Activated CD4-positive, alpha-beta T cell treated with anti-CD3 and anti-CD28 coated beads, Interleukin-10, Interleukin-2, amounts not matched to agents 100 ng/mL and 50 ng/mL, durations not matched to agents 16 hours and 8 hours (primary cell): ENCODE data around the gene ZNF791.
"Not testable (repeated sequence)": the region's sequence is repeated elsewhere in the genome, so short reads cannot be mapped to it uniquely, and the experiment has no call there.

Source experiments
- DNase-seq: peaks from one replicate; pipeline ENCODE4 v3.0.0-alpha.2; 2020

ZNF791 gene

DNA sequence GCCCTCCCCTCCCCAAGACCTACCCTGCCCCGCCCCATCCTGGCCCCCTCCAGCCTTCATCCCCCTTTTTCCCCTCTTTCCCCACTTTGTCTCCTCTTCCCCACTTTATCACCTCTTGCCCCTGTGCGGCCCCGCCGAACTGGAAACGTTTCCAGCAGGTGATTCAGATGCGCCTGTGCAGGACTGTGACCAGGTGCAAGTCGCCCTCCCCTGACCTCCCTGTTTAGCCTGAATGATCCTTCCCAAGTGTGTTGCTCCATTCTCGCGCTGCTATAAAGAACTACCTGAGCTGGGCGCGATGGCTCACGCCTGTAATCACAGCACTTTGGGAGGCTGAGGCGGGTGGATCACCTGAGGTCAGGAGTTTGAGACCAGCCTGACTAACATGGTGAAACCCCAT is 25.9 kb downstream of the ZNF791 start:
- no peak for DNase-seq

DNA sequence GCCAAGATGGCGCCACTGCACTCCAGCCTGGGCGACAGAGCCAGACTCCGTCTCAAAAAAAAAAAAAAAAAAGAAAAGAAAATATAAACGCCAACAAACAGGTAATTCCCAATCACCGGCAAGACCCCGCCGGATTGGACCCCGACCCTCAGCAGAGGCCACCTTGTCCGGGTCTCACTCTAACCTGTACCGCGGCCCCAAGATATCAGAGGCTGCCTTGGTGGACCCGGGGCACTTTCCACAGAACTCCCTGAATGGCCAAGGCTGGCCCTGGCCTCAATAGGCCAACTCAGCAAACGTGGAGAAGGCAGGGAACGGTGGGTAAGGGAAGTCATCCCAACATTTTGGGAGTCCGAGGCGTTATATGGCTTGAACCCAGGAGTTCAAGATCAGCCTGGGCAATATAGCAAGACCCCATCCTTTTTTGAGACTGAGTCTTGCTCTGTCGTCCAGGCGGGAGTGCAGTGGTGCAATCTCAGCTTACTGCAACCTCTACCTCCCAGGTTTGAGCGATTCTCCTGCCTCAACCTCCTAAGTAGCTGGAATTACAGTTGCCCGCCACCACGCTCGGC is 28.0 kb downstream of the ZNF791 start:
- DNase-seq = no peak

DNA sequence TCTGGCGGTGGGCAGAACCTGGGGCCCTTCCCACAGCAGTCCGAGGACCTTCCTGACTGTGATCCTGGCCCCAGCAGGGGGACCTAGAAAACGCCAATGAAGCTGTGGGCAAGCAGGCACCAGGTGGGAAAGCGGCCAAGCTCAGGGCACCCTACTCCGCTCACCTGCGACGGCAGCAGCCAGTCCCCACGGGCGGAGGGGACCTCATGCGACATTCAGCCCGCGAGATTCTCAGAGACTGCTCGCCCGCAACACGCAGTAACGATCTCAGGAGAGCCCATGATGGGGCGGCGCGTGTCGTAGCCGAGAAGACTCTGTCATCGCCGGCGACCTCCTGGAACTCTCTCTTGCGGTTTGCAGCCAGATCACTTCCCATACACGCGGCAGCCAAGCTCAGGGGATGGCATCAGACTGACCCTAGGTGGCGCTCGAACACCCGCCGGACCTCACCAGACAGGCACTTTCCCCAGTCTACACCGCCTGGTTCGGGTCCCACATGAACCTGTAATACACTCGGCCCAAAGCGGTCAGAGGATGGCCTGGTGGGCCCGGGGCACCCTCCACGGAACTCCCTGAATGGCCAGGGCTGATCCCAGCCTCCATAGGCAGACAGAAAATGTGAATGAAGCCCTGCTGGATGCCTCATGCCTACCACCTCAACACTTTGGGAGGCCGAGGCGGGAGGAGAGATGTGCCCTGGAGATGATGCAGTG is 29.3 kb downstream of the ZNF791 start:
- DNase-seq = peak; percentile 90

DNA sequence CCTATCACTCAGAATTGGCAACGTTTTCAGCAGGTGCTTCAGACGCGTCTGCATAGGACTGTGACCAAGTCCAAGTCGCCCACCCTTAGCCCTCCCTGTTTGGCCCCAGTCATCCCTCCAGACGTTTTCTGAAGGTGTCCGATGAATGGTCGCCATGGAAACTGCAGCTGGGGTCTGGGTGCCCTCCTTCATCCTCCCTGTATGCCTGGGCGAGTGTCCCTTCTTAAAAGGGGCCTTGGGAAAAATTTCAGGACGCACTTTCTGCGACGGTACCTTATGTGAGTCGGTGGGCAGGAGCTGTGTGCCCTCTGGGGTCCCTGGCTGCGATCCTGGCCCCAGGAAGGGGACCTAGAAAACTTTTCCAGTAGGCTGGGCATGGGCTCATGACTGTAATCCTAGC is 30.7 kb downstream of the ZNF791 start:
- no peak for DNase-seq

DNA sequence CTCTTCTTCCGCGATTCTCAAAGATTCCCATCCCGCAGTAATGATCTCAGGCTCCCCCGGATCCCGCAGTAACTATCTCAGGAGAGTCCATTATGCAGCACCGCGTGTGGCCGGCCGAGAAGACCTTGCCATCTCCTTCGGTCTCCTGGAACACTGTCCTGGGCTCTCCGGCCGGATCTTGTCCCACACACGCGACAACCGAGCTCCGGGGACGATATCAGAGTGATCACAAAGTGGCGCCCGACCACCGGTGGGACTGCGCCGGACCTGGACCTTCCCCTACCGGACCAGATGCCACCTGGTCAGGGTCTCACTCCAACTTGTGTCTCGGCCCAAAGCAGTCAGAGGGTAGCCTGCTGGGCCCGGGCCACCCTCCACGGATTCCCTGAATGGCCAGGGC is 31.8 kb downstream of the ZNF791 start:
- DNase-seq = no peak

DNA sequence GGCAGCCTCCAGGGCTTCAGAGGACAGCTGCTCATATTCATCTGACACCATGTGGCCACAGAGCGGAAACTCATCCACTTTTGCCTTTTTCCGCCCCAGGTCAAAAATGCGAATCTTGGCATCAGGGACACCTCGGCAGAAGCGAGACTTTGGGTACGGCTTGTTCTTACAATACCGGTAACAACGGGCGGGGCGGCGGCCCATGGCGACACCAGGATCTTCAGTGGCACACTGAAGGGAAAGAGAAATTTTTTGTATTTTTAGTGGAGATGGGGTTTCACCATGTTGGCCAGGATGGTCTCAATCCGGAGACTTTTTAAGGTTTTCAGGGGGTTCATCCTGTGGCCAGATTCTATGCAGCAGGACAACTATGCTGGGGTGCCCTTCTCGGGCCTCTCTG is 33.0 kb downstream of the ZNF791 start:
- not testable (repeated sequence) for DNase-seq

DNA sequence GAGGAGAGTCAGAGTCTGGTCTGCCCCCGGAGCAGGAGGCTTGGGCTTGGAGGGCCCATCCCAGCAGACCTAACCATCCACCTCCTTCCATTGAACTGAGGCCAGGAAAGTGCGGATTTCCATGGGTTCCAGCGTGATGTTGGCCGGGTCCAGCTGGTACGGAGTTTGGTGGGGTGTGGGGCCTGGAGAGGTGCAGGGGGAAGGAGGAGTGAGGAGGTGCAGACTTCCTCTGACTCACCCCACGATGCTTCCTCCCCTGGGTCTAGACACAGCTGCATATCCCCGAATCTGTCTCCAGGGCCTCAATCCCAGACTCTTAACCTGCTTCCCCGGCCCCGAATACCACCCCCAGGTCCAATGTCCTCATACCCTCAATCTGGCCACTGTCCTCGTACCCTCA is 35.8 kb downstream of the ZNF791 start:
- no peak for DNase-seq

DNA sequence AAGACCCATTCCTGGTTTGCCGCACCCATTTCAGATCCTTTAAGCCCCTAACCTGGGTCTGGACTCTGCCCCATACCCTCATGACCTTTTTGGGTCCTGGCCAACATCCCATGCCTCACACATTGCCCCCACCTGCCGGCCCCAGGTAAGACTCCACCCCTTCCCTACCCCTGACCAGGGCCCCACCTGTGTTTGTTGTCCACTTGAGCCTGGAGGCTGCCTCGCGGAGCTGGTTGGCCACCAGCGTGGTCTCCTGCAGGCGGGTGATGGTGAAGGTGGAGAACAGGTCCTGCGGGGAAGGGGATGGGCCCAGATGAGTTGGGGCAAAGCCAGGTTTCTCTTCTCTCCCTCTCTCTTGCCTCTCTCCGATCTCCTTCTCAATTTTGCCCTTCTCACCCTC is 36.3 kb downstream of the ZNF791 start:
- DNase-seq = no peak

DNA sequence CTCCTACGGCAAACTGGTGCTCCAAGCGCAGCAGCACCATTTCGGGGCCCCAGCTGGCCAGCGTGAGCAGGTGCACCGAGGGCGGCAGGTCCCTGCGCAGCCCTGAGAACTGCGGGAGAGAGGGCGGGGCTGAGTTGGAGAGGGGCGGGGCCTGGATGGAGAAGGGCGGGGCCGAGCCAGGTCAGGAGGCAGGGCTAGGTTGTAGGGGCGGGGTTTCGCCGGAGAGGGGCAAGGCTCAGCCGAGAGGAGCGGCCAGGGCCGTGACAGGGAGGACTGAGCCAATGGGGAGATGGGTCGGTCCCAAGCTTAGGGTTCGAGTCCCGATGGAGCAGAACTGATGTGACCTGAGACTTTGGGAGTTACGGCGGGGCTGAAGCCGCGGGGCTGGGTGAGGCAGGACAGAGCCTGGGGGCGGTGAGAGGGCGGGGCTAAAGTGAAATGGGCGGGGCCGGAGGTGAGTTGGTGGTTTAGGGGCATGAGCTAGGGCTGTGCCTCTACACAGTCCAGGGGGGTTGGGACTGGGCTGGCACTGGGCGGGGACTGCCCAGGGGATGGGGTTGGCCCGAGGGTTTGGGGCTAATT is 36.9 kb downstream of the ZNF791 start:
- DNase-seq = peak; percentile 34

DNA sequence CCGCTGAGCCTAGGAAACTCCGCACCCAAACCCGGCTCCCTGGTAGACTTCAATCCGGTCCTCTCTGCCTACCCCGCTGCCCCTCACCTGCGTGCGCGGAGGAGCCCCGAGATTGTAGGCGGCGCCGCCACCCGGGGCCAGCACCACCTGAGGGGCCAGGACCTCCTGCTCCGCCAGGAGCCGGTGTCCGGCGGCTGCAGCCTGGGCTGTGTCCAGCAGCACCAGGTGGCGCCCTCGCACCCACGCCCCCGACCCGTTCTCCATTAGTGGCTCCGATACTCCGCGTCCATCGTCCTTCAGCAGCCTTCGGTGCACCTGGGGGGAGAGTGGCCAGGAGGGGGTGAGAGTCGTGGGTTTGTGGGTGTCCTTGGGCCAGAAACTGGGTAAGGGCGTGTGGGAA is 37.4 kb downstream of the ZNF791 start:
- DNase-seq = no peak

DNA sequence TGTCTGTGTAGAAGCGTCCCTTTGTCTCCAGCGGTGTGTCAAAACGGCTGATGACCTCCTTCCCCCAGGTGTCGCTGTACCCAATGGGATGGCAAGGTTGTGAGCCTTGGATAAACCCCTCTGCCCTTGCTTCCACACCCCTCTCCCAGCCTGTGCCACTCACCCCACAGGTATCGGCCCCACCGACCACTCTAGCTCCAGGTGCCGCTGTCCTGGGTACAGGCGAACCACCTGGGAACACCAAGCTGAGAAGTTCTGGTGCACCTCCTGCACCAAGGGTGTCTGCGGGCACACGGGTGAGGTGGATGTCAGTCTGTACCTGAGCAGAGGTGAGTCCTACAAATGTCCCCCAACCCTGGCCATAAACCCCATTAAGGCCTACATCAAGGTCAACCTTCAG is 39.2 kb downstream of the ZNF791 start:
- DNase-seq = no peak

DNA sequence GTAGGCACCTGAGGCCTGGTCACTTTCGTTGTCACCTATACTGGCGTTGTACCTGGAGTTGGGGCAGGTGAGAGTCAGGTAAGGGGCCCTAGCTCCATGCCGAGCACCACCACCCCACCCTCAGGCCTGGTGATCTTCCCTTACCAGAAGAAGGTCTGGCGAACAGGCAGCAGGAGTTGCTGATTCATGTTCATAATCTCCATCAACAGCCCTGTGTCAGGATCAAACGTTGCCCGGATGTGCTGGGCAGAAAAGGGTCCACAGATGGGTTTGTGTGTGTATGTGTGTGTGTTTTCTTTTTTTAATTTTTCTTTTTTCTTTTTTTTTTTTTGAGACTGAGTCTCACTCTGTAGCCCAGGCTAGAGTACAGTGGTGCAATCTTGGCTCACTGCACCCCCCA is 41.5 kb downstream of the ZNF791 start:
- no peak for DNase-seq

DNA sequence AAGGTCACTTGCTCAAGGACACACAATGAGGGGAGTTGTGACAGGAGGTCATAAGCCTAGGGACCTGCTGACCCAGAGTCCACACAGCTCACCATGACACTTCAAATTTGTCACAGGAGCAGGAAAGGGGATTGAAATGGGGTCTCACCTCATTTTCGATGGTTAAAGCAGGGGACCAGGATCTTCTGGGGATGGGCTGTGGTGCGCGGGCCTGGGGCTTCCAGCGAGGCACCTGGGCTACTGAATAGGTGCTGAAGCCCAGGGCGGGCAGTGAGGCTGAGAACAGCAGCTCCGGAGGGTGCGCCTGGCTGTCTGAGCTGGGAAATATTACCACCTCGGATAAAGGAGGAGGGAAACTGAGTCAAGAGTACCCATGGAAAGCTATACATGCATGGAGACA is 44.8 kb downstream of the ZNF791 start:
- DNase-seq = no peak

DNA sequence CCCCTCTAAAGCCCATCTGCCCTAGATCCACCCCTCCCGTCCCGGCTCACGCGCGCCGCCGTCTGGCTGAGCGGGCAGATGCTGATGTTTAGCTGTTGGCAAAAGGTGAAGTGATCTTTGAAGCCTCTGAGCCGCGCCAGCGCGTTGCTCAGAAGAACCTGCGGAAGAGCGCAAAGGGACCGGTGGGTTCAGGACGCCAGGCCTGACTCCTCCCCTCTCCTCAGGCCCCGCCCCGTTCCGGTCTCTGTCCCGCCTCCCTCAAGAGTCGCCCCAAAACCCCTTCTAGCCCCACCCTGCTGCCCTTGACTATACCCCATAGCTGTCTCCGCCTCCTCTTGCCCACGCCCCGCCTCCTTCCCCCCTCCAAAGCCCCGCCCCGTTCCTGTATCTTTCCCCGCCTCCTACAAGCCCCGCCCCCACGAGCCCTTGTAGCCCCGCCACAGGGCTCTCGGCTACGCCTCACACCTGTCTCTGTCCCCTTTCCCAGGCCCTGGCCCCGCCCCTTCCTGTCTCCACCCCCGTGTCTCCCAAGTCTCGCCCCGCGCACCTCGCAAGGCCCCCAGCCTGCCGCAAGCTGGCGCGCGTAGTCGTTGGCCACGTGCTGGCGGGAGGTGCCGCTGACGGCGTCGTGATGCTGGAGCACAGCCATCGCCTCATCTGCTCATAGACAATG is 46.3 kb downstream of the ZNF791 start:
- peak; percentile 25 for DNase-seq

DNA sequence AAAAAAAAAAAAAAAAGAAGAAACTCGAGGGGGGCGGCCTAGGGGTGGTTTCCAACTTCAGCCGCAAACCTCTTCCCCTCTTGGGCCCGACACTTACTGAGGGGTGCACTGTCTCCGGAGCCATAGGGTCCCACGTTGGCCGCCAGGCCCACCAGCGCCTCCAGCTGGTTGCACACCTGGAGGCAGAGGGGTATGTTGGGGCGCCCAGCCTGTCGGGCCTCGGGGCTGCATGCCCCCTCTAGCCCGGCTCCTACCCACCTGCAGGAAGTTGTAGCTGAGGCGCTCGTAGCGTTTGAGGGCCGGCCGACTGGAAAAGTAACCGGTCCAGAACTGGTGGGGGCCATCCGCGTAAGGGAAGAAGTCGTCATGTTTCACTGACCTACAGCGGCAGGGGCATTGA is 47.2 kb downstream of the ZNF791 start:
- DNase-seq = no peak

DNA sequence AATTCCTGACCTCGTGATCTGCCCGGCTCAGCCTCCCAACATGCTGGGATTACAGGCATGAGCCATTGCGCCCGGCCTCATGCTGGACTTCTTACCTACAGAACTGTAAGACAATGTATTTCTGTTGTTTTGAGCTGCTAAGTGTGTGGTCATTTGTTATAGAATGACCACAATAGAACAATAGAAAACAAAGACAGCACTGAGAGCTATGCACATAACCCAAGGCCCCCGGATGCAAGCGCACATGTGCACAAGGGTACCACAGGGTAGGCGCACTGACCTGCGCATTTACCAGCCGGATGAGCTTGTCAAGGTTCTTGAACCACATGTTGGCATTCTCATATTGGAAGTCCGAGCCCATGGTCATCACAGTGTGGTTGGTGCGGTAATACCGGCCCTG is 50.3 kb downstream of the ZNF791 start:
- DNase-seq = no peak

DNA sequence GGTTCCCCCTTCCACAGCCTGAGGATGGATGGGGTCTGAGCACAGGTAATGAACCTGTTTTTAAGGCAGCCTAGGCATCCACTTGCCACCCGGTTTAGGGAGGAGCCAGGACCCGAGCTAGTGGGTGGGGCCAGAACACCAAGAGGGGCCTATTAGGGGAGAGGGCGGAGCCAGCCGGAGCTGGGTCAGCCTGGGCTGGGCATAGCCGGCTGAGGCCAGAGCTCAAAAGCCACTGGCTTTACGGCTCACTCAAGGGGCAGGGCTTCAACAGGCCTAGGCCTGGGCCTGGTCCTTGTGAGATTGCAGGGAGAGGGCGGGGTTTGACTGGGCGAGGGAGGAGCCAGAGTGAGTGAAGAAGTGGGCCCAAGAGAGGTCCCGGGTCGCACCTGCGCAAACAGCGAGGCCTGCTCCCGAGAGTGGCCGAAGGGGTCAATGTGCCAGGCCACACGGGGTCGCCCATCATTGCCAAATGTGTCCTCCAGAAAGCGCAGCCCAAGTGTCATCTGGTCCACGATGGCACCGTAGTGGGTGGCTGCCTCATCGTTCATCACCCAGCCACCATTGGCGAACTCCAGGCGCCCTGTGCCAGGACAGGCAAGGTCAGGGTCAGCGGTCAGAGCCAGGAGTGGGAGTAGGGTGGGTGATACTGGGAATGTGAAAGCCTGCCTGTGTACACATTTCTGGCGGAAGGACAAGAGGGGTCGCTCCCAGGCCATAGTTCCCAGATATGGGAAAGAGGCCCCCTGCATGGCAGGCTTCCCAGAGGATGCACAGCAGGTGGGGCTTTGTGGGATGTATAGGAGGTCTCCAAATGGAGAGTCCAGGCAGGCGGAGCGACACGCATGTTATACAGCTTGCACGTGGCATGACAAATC is 53.9 kb downstream of the ZNF791 start:
- DNase-seq = peak; percentile 28

DNA sequence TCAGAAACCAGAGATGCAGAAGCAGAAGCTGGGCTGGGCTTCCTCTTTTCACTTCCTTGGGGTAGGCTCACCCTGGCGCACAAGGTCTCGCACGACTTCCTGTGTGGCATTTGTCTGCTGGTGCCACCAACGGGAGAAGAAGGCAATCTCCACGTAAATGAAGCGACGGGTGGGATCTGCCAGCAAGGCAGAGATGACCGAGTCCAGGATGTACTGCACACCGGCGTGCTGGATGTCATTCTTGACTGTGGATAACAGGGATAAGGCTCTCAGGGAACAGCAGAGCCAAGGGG is 54.5 kb downstream of the ZNF791 start:
- peak; percentile 85 for DNase-seq

DNA sequence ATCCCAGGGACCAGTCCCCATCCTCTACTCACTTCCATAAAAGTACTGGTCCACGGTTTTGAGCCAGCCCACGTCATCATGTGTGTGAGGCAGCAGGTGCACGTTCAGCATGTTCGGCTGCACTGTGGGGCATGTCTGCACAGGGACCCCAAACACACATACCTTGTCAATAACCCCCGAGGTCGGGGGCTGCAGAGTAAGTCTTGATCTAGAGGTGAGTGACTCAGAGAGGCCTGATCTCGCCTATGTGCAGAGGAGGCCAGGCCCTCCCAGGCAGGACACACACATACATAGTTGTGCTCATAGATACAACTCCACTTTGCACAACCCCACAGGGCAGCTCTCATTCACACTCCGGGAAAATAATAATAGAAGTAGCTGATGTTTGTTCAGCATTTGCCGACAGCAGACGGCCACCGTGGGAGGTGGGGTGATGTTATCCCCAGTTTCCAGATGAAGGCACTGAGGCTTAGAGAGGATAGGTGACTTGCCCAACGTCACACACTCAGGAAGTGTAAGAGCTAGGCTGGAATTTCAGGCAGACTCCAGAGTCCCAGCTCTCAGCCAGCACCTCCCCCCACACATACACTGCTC is 55.0 kb downstream of the ZNF791 start:
- DNase-seq = peak; percentile 43

DNA sequence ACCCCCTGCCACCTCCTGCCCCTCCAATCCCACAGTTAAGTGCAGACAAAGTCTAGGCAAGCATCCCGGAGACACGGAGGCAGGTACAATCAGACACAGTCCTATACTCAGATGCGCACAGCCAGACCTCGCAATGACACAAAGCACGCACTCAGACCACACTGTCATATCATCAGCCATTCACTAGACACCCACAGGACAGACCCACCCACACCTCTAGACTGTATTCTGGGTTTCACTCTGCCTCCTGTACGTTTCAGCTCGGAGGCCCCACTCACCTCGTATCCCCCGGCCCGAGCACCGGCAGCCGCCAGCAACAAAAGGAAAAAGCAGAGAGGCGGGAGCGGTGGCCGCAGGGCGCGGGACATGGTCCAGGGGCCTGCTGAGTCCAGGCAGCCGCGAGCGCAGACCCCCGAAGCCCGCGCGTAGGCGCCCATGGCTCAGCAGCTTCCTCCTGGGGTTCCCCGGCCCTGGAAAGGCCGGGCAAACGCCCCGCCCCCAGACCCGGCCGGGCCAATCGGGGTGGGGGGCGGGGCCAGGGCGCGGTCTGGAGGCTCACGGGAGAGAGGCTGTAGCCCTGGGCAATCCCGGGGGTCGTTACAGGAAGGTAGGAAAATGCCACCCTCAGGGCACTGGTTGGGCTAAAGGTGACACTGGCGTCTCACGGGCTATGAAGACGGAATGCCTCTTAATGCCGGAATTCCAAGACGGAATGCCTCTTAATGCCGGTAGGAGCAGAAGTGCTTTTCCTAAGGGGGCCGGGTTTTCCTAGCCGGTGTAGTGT is 55.7 kb downstream of the ZNF791 start, which contains the start of the genes MAN2B1 and WDR83:
Gene MAN2B1, minus strand, starts transcription at position 478 of the 784 bp plus-strand sequence. Its CDS starts 41 bp downstream, at position 437.
Gene WDR83, plus strand, starts transcription at position 543 of the 784 bp plus-strand sequence. CDS start 2,984 bp downstream, outside the sequence.
- DNase-seq = peak; percentile 83

DNA sequence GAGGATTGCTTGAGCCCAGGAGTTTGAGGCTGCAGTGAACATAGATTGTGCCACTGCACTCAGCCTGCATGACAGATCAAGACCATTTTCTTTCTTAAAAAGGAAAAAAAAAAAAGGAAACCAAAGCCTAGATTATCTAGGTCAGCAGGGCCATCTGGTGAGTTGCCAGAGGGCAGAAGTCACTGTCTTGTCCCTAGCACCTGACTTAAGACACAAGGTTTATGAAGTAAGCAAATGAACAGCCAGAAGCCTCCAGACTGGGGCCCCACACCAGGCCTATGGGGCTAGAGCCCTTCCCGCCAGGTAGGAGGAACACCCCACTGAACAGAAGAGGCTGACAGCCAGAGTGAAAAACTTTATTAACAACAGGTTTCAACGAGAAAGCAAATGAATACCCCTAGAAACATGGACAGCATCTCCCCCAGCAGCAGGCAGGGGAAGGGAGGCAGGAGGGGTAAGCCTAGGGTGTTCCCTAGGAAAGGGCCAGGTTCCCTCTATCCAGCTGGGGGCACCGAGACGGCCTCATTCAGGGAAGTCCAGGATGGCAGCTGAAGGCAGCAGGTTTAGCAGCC is 57.1 kb downstream of the ZNF791 start:
- DNase-seq = no peak
